Occipital lobe (tissue), 3 donors: ENCODE measurements around the gene SLC1A3. TPM values are rescaled to one million over a fixed set of nuclear protein-coding genes. Genes with fewer than 3 reads are reported as not detected.

Source experiments
- DNase-seq: peaks from one replicate; lab custom pipeline; 2025; lab: John Stamatoyannopoulos, UW
- small RNA-seq: library from RNA; depleted of rRNA; stranded (forward); fragments of <200 nt; gene quantifications from one replicate; pipeline ENCODE3, GENCODE V24; 2014
- total RNA-seq: library from RNA; depleted of rRNA; stranded (reverse); fragments of >200 nt; gene quantifications from one replicate; pipeline ENCODE4 v1.2.3, GENCODE V29; 2014

SLC1A3 gene
- total RNA-seq, 1 donor from 2014 or later, result 243 TPM

DNA sequence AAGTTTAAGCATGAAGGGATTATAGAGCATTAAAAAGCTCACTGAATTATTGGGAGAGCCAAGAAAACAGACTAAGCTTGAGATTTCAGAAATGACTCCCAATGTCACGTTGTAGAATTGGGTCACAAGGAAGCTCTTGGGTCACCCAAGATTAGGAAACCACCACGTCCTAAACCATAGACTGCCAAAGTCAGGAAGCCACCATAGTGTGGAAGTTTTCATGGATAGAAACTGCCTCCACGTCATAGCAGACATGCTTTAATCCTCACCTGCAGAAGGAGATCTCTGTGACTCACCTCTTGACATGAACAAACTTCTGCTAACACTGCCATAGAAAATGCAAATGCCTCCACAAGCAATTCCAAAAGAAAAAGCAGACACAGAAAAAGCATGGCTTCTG lies 106.3 kb downstream of the SLC1A3 start:
- DNase-seq, result no peak

DNA sequence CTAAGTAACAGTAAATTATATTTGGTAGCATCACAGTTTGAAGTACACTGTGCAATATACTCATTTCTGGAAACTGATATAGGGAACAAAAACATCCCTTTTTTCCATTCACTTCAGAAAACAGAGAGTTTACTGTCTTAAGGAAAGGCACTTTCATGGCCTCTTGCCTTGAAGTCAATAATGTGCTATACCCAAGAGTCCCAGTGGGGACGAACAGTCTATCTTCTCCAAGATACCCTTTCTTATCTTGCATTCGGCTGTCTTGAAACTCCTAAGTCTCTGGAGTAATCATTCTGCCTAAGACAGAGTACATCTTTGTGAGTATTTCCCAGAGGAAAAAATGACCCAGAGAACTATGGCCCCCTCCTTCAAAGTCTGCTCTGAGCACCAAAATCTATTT lies 107.1 kb downstream of the SLC1A3 start:
- DNase-seq, result no peak

DNA sequence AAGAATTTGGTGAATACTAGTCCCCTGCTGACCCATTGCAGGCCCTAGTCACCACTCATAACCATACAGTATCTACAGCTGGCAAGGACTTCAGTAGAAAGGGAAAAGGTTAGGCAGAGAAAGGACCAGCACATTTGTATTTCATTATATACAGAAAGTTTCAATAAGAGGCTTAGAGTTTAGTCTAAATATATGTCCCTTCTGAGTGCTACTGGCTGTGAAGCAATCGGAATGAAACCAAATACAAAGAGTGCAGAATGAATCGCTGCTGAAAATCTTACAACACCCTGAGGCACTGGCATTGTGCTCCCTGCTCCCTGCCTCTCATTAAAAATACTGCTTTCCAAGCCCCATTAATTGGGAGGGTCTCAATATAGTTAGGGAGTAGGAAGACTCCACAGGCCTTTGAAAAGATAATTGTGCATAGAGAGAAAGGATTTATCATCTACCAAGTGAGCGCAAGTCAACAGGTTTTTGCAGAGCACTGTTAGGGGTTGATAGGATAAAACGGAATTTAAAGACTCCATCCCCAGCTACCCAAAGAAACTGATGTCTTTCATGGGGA lies 110.8 kb downstream of the SLC1A3 start:
- no peak for DNase-seq

DNA sequence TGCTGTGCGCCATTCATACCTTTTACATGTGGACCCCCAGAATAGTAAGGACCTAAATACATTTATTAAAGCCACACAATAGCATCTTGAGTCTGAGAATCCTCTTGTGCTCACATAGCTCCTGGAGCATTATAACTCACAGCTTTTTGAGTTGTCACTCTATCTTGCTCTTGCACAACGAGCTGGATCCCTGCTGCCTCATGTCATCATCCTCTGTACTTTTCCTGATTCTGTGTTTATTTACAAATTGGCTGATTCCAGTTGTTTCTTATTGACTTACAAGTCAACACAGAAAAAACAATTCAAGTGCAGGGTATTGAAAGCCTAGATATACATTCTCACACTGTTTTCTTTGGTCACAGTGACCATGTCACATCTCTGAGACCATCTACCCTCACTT lies 112.9 kb downstream of the SLC1A3 start:
- no peak for DNase-seq

DNA sequence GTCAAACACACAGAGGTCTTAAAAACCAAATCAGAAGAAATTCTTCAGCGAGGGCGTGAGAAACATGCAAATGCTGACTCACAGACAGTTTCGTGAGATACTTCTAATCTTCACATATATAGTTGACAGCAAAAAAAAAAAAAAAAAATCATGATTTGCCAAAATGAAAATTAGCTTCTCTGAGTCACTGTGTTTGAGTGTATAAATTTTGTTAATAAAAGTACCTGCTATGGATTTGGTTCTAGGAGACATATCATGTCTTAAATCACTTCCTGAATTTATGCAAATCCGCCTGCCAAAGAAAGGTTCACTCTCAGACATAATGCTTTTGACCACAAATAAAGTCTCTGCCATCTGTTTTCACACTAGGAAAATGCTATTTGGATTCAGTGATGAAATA lies 114.3 kb downstream of the SLC1A3 start:
- no peak for DNase-seq

DNA sequence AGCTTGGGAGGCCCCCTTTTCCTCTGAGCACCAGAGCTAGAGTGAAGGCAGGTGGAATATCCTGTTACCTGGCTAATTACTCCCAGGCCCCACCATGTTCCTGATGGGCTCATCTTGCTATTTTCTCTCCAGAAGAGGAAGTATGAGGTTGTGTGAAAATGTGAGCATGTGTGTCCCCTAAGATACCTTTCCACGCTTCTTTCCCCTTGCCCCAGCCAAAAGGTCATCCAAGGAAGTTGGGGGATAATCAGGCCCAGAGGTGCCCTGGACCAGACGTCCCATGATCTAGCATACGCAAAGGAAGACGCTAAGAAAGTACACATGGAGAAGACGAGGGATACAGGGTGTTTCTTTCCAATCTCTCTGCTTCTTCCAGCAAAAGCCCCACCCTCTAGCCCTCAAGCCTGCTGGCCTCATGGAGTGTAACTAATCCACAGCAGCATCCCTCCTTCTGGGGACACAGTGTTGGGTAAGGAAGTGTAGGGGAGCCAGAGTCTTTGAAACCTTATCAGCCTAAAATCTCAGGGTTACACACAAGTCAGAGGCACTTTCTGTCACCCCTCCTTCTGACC lies 115.3 kb downstream of the SLC1A3 start:
- no peak for DNase-seq

DNA sequence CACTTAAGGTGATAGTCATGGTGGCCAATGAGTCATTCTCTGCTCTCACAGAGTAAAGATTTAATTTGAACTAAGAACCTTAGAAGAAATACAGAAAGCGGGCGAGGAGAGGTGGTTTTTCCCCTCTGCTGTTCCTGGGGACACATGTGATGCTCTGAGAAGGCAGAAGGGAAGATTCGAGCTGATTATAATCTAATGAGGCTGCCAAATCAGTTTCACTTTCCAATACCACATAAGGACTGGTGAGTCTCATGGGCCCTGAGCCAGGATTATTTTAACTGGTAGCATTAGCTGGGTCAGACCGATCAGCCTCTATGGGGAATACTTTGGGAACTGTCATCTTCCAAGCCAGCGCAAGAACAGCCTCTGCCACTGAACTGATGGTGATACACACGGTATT lies 116.5 kb downstream of the SLC1A3 start:
- DNase-seq, result no peak

DNA sequence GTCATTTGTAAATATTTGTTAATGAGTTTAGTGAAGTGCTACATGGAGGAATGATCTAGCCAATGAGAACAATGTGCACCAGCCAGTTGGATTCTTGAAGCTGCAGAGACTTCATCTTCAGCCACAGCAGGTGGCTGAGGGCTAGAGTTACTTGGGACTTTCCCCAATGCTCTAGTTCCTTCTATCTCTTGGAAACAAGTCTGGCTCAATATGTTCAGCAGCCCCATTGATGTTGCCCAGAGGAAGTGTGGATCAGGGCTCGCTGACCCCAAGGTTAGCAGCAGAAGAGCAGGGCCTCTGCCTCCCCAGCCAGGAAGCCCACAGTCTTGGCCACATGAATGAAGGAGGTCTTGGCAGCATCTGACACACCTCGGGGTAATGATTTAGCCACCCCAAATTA lies 117.5 kb downstream of the SLC1A3 start:
- no peak for DNase-seq

DNA sequence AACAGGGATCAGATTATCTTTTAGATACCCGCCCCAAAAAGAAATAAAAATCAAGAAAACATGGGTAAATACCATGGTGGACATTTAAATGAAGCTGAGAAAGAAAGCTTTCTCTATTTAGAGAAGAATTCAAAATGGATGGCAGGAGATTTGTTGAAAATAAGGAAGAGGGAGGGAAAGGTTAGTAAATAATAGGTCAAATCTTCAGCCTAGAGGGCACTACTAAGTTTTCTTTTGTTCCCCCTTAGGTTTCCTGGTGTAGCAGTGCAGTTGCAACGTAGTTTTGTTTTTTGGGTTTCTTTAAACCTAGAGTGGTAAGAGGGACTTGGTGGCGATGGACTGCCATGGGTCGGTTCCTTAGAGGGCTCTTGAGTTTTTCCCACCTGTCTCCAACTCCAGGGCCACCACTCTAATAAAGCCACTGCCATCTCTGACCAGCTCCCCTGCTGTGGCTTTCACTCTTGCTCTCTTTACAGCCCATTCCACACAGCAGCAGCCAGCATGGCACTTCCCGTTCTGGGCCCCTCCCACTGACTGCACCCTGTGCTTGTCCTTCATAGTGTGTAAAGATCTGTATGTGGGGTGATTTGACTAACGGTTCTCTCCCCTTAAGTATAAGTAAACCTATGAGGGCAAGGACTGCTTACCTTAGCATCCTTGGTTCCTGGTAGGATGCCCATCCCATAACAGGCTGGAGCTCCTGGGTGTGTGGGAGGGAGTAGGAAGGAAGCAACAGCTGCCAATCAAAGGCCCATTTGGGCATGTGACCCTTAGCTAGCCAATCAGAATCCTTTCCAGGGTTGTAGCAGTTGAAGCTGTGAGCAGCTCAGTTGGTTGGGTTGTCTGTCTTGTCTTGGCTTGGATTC lies 118.3 kb downstream of the SLC1A3 start:
- DNase-seq, result no peak

DNA sequence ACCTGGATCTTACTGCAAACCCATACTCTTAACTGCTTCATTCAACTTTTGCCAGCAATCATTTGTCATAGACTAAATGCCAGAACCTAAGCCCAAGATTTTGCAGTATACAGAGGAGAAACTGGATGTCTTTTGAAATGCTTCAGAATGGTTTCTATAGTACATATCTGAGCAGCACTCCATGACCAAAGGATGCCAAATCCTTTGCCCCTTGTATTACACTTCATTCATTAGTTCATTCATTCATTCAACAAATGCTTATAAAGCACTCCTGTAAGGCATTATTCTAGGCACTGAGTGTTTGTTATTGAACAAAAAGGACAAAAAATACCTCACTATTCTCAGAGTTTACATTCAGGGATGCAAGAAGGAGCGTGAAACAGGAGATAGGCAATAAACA lies 119.9 kb downstream of the SLC1A3 start:
- no peak for DNase-seq

DNA sequence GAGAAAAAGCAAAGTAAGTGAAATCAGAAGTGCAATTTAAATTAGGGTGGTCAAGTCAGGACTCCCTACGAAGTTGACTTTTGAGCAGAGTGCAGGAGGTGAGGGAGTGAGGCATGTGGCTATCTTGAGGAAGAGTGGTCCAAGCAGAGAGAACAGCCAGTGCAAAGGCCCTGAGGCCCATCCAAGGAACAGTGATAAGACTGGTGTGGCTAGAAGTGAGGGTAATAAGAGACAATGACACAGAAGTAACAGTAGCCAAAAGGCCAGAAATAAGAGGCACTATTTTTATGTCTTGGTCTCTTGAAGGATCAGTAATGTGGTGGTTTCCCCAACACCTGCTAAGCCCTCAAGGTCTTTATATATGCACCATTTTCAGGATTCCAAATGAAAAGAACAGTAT lies 120.4 kb downstream of the SLC1A3 start:
- no peak for DNase-seq

DNA sequence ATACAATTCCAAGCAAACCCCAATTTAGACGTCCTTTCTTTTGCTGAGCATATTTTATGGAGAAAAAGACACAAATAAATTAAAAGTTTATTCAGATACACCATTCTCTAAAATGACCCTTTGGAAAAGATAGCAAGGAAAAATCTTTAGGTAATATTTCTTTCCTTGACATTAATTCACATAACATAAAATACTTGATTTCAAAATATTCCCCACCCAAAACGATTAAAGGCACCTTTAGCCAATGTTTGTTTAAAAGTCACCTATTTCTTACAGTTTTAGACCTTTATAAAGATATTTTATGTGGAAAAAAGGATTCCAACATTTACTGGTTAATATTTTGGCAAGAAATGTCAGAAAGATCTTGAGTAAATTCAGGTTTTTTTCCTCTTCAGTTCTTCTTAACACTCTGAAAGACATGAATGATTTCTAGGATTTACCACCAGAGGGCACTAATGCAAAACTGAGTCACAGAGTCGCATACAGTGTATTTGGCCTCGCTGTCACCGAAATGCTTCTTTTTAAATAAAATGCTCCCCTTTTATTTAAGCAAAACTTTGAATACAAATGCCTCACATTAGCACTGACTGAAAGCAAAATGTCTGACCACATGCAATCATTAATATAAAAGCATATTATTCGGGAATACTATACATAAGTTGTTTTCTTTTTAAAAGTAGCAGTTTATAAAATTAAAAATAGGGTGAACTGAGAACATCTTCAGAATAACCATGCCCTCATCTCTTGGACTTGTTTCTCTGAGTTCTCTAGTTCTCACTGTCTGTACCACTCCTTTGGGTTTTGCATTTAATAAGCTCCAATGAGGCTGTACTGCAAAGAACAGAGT lies 122.5 kb downstream of the SLC1A3 start:
- DNase-seq, result no peak

DNA sequence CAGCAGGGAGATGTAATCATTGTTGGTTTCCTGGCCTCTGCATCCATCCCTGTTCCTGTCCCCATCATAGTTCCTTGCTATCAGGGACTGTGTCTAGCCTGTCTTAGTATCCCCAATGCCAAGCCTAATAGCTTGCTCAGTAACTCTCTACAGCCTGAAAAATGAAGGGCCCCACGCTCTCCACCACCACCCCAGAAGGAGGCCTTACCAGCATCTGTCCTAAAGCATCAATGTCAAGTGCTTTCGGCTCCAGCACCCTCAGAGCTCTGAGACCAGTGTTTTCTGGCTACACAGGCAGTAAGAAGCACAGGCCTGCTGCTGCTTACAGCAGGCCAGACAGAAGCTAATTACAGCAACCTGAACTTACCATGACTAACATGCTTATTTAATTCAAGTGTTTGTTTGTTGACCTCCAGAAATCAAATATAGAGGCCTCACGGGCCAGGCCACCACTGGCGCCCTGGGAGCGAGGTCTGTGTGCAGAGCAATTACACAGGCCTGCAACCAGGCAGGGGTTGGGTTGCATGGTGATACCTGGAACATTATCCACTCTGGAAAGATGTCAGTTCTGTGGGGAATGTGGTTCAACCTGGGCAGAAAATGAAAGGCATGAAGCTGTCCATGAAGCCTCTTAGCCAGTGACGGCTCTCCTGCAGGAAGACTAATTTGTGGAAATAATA lies 124.3 kb downstream of the SLC1A3 start:
- no peak for DNase-seq

DNA sequence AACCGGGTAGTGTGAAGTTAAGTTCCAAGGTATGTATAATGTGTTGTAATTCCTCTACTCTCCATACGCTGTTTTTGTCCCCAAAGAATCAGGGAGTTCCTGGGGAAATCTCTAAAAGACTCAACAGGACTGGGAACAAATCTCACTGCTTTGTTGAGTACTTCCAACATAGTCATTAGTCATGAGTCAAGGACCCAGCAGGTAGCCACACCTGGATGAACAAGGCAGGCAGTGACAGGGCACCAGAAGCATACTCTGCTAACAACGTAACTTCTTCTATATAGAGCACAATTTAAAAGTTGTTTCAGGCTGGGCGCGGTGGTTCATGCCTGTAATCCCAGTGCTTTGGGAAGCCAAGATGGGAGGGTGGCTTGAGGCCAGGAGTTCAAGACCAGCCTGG lies 126.8 kb downstream of the SLC1A3 start:
- DNase-seq, result no peak

DNA sequence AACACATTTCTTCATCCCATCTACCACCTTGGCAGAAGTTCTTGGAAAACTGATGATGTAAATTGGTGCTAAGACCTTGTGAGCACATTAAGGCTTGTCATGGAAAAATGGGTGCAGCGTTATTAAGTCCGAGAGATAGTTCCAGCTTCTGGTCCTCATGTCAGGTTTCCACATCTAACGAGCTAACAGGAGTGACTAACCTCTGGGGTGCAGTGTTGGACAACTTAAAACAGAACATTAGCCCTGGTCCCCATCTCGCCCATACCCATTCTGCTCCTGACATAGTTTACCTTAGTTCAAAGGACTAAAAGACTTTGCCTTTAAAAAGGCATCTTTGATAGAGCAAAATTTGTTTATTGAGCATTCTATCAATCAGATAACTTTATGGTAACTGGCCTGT lies 128.0 kb downstream of the SLC1A3 start:
- DNase-seq, result no peak

DNA sequence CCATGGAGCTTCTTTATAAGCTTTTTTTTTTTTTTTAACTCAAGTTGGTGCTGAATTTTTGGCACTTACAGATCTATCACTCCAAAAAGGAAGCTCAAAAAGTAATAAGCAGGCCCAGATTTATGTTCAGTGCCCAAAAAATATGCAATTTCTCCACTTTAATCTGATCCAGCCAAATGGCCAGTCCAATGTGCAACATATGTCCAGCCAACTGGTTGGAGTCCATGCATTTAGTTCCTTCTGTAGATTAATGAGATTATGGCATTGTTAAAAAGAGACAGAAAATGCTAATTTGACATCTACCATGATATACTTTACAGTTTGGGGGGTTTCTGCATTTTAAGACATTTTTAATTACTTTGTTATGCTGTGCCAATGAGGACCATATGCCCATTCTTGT lies 129.5 kb downstream of the SLC1A3 start:
- no peak for DNase-seq

Small RNAs within 50 kb of the gene (small RNA-seq; reads per million reads assigned to genes)
- not detected for gene AC010631.1
